Thoracic aorta (tissue), 2 donors: ENCODE measurements around the gene PLEKHM1. TPM values are rescaled to one million over a fixed set of nuclear protein-coding genes. Genes with fewer than 3 reads are reported as not detected.
A peak's percentile ranks its signal among the peaks of the same experiment; 100 is the strongest.

Experiments
- ATAC-seq: fragments of 150-250 bp; one replicate; pipeline ENCODE4 v1.8.0; 2017; ENCODE audit warnings: low read depth; ENCODE audit not compliant: insufficient number of reproducible peaks, low FRiP score
- DNase-seq: peaks from one replicate; pipeline ENCODE4 v3.0.0-alpha.2; 2020; ENCODE audit warnings: low spot score
- H3K27ac ChIP-seq, 2 donors: fragments of 200-600 bp; sonication (generic); 1 replicate in 1 of 2; 2 replicates in 1 of 2; pipeline ENCODE4 v1.5.1; 2016; ENCODE audit warnings: mild to moderate bottlenecking in 2 of 2, moderate library complexity in 2 of 2
- H3K27me3 ChIP-seq: fragments of 200-600 bp; sonication (generic); replicated peaks from 2 replicates; pipeline ENCODE4 v1.6.0; 2016; ENCODE audit warnings: mild to moderate bottlenecking; ENCODE audit not compliant: insufficient read depth
- H3K36me3 ChIP-seq: fragments of 200-600 bp; sonication (generic); one replicate; pipeline ENCODE4 v1.5.1; 2016
- H3K4me1 ChIP-seq, 2 donors: fragments of 200-600 bp; sonication (generic); 1 replicate in 1 of 2; 2 replicates in 1 of 2; pipeline versions ENCODE4 v1.5.1 to v1.6.0; 2016; ENCODE audit warnings: low read depth in 2 of 2, mild to moderate bottlenecking in 1 of 2; ENCODE audit not compliant: control insufficient read depth in 1 of 2
- H3K4me3 ChIP-seq: fragments of 200-600 bp; sonication (generic); 2 replicates; pipeline ENCODE4 v1.5.1; 2016; ENCODE audit warnings: mild to moderate bottlenecking
- H3K9me3 ChIP-seq: fragments of 200-600 bp; sonication (generic); 2 replicates; pipeline ENCODE4 v1.5.1; 2016
- total RNA-seq, 2 donors: library from RNA; depleted of rRNA; stranded (reverse); fragments of >200 nt; gene quantifications; one replicate each; pipeline versions ENCODE4 v1.1.0 to v1.2.3, GENCODE V29; 2016
- TF ChIP-seq, protein P1 (sequence below): fragments of 200-600 bp; sonication (generic); IDR thresholded peaks from one replicate; pipeline ENCODE4 v1.5.1; 2019; ENCODE audit warnings: antibody characterized with exemption

The PLEKHM1 gene
- total RNA-seq, 2 donors from 2014 or later, result 64.3 to 134 TPM

DNA sequence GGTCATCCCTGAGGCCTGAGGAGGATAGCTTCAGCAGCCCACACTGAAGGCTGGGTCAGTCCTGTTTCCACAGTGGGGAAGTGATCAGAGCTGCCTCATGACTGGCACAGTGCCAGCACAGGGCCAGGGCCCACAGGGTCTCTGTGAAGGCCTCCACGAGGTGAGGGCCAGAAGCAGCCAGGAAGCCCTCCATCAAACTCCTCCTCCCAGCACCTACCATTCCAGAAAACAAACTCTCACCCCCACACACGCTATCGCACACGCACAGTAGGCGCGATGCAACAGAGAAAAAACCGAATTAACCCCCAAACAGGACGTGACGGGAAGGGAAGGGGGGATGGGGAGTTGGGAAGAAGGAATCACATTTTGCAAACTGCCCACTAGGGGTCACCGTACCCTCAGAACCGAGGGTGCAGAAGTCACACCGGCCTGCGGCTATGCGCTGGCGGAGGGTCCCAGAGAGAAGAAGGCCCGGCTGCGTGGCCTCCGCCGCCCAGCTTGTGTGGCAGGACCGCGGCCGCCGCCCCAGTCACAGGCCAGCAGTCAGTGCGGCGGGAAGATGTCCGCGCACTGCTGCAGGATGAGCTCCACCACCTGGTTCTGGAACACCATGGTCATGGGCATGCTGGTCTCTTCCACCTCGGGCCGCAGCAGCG lies 95.5 kb downstream of the PLEKHM1 start:
- Histone ChIP-seq H3K27ac (no peak overlapping the region), H3K4me3 (peak overlapping the region; percentile 63), H3K4me1 (peaks cover 8 to 11% of the 10 kb centered on the region in 2 donors), H3K36me3 (no peaks in the 10 kb centered on the region), H3K27me3 (no peaks in the 10 kb centered on the region), H3K9me3 (no peaks in the 10 kb centered on the region)
- ATAC-seq (peak; percentile 58), DNase-seq (no peak)
- TF ChIP-seq, protein P1, sequence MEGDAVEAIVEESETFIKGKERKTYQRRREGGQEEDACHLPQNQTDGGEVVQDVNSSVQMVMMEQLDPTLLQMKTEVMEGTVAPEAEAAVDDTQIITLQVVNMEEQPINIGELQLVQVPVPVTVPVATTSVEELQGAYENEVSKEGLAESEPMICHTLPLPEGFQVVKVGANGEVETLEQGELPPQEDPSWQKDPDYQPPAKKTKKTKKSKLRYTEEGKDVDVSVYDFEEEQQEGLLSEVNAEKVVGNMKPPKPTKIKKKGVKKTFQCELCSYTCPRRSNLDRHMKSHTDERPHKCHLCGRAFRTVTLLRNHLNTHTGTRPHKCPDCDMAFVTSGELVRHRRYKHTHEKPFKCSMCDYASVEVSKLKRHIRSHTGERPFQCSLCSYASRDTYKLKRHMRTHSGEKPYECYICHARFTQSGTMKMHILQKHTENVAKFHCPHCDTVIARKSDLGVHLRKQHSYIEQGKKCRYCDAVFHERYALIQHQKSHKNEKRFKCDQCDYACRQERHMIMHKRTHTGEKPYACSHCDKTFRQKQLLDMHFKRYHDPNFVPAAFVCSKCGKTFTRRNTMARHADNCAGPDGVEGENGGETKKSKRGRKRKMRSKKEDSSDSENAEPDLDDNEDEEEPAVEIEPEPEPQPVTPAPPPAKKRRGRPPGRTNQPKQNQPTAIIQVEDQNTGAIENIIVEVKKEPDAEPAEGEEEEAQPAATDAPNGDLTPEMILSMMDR, result peak; percentile 63

DNA sequence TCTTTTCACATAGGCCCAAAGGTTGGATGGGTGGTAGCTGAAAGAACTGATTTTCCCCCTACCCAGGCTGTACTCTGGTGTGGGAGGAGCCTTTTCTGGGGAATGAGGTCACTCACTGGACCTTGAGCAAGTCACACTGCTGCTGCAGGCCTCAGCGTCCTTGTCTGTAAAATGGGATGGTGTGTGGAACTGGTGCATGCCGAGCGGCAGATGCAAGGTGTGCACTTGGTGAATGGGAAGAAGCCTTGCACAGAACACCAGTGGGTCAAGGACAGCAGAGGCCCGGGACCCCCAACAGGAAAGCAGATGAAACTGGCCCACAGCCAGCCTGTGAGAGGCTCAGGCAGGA lies 96.0 kb downstream of the PLEKHM1 start:
- ATAC-seq (no peak), DNase-seq (no peak)
- H3K9me3 ChIP-seq, result no peaks in the 10 kb centered on the region
- H3K27ac ChIP-seq, result no peak overlapping the region
- peaks cover 8 to 11% of the 10 kb centered on the region in 2 donors for H3K4me1 ChIP-seq
- no peak overlapping the region for H3K4me3 ChIP-seq
- H3K36me3 ChIP-seq, result no peaks in the 10 kb centered on the region
- TF ChIP-seq, protein P1, result no peak
- H3K27me3 ChIP-seq, result no peaks in the 10 kb centered on the region

DNA sequence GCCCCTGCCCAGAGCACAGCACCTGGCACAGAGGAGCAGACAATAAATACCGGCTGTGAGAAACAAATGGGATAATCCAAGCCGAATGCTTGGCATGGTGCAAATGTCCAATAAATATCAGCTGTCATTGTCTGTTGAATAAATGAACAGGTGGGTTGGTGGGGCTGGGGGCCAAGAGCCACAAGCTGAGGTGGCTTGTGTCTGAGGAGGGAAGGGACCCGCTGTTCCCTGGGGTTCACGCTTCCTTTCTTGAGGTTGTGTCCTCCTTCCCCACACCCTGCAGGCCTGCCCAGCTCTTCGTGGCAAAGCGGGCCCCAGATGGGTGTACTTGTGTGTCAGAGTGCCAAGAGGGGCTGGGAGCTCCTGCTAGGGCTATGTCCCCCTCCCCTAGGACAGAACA lies 96.4 kb downstream of the PLEKHM1 start:
- TF ChIP-seq, protein P1, result no peak
- no peak overlapping the region for H3K27ac ChIP-seq
- no peaks in the 10 kb centered on the region for H3K36me3 ChIP-seq

DNA sequence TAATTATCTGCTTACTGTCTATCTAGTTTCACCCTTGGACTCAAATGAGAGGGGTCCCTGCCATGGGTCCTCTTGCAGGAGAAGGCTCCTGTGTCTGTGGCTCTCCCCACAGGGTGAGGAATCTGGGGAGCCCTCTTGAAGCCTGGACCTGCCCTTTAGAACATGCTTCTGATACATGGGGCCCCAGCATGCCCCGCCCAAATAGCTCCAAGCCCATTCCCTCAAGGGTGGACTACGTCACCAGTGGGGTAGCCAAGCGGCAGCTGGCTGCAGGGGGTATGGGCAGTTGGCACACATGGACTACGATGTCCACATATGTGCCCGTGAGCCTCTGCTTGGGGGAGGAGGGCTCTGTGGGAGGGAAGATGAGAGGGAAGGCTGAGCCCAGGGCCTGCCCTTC lies 97.1 kb downstream of the PLEKHM1 start:
- Histone ChIP-seq H3K27ac (no peak overlapping the region), H3K4me1 (peaks cover 8 to 11% of the 10 kb centered on the region in 2 donors), H3K36me3 (no peaks in the 10 kb centered on the region), H3K27me3 (no peaks in the 10 kb centered on the region), H3K4me3 (no peak overlapping the region), H3K9me3 (no peaks in the 10 kb centered on the region)
- ATAC-seq (no peak), DNase-seq (no peak)
- TF ChIP-seq, protein P1, result no peak

More for the DNA sequence above, 96.4 kb downstream of the PLEKHM1 start:
- no peak for ATAC-seq
- peaks cover 8 to 11% of the 10 kb centered on the region in 2 donors for H3K4me1 ChIP-seq
- no peak for DNase-seq
- no peaks in the 10 kb centered on the region for H3K27me3 ChIP-seq
- H3K4me3 ChIP-seq, result no peak overlapping the region
- no peaks in the 10 kb centered on the region for H3K9me3 ChIP-seq

DNA sequence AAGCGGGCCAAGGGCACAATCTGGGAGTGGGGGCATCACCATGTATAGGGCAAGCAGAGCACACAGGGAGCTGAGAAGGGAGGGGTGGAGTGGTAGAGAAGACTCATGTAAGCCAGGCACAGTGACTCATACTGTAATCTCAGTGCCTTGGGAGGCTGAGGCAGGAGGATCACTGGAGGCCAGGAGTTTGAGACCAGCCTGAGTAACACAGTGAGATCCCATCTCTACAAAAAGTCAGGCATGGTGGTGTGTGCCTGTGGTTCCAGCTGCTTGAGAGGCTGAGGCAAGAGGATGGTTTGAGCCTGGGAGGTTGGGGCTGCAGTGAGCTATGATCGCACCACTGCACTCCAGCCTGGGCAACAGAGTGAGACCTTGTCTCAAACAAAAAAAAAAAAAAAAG lies 98.6 kb downstream of the PLEKHM1 start:
- no peak for DNase-seq

More for the DNA sequence above, 98.6 kb downstream of the PLEKHM1 start:
- no peaks in the 10 kb centered on the region for H3K9me3 ChIP-seq
- no peak for ATAC-seq
- TF ChIP-seq, protein P1, result no peak
- no peaks in the 10 kb centered on the region for H3K27me3 ChIP-seq
- no peak overlapping the region for H3K4me3 ChIP-seq
- peaks cover 8 to 11% of the 10 kb centered on the region in 2 donors for H3K4me1 ChIP-seq
- H3K27ac ChIP-seq, result no peak overlapping the region
- H3K36me3 ChIP-seq, result no peaks in the 10 kb centered on the region
